GM21526 (cell line): ENCODE data around the gene RGS12.

ENCODE experiments used
- ATAC-seq: cut with Tn5 transposase; IDR thresholded peaks from one replicate; pipeline ENCODE4 v1.9.1; 2021; ENCODE audit warnings: moderate library complexity; ENCODE audit not compliant: unreplicated experiment, low FRiP score

RGS12 gene, protein sequence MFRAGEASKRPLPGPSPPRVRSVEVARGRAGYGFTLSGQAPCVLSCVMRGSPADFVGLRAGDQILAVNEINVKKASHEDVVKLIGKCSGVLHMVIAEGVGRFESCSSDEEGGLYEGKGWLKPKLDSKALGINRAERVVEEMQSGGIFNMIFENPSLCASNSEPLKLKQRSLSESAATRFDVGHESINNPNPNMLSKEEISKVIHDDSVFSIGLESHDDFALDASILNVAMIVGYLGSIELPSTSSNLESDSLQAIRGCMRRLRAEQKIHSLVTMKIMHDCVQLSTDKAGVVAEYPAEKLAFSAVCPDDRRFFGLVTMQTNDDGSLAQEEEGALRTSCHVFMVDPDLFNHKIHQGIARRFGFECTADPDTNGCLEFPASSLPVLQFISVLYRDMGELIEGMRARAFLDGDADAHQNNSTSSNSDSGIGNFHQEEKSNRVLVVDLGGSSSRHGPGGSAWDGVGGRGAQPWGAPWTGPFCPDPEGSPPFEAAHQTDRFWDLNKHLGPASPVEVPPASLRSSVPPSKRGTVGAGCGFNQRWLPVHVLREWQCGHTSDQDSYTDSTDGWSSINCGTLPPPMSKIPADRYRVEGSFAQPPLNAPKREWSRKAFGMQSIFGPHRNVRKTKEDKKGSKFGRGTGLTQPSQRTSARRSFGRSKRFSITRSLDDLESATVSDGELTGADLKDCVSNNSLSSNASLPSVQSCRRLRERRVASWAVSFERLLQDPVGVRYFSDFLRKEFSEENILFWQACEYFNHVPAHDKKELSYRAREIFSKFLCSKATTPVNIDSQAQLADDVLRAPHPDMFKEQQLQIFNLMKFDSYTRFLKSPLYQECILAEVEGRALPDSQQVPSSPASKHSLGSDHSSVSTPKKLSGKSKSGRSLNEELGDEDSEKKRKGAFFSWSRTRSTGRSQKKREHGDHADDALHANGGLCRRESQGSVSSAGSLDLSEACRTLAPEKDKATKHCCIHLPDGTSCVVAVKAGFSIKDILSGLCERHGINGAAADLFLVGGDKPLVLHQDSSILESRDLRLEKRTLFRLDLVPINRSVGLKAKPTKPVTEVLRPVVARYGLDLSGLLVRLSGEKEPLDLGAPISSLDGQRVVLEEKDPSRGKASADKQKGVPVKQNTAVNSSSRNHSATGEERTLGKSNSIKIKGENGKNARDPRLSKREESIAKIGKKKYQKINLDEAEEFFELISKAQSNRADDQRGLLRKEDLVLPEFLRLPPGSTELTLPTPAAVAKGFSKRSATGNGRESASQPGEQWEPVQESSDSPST (N-terminal part only)

DNA sequence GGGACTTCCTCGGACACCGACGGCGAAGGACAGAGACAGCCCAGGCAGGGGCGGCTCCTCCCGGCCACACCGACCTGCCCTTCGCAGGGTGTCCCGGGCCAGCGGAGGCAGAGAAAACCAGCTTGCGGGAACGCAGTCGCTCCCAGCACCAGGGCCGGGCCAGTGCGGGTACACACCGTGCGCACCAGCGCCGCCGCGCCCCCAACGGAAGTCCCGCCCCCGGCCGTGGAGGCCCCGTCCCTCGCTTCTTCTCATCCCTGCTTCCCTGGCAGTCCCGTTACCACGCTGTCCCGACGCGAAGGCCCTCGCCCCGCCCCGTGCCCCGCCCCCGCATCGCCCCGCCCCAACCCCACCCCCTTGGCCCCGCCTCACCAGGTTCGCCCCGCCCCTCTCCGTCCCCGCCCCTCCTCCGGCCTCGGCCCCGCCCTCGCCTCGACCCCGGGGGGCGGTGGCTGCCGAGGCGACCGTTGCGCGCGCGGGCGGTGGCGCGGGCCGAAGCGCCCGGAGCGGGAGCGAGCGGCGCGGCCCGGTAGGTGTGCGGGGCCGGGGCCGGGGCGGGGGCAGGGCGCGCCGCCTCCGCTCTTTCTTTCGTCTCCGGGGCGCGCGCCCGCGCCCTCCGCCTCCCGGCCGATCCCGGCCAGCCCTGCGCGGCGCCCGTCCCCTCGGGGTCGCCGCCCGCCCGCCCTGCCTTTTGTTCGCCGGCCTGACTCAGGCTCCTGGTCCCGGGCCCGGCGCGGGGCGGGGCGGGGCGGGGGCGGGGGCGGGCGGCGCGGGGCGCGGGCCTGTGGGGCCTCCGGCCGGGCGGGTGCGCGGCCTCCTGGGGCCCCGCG lies at the start of gene RGS12:
RGS12 (plus strand) TSS at position 451 of the 830 bp plus-strand sequence. CDS start 23,150 bp downstream, outside the sequence.
- peak; percentile 80 for ATAC-seq

DNA sequence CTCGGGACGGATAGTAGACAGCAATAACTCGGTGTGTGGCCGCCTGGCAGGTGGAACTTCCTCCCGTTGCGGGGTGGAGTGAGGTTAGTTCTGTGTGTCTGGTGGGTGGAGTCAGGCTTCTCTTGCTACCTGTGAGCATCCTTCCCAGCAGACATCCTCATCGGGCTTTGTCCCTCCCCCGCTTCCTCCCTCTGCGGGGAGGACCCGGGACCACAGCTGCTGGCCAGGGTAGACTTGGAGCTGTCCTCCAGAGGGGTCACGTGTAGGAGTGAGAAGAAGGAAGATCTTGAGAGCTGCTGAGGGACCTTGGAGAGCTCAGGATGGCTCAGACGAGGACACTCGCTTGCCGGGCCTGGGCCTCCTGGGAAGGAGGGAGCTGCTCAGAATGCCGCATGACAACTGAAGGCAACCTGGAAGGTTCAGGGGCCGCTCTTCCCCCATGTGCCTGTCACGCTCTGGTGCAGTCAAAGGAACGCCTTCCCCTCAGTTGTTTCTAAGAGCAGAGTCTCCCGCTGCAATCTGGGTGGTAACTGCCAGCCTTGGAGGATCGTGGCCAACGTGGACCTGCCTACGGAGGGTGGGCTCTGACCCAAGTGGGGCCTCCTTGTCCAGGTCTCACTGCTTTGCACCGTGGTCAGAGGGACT lies 49.6 kb upstream of the RGS12 start:
- ATAC-seq, result no peak

DNA sequence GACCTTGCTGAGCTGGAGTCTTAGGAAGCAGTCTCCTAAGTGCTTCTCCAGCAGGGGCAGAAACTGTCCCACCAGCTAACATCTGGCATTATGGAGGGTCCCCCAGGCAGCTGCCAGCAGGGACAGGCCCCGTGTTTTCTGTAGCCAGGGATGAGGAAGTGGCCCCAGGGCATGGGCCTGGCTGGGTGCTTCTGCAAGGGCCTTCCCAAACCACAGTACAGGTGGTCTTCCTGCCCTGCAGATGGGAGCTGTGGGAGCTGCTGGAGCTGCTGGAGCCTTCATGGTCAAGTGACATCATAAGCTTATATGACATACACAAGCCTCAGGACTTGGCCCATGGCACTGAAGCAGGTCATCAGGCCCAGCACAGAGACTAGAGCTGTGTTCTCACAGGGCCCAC lies 48.8 kb upstream of the RGS12 start:
- no peak for ATAC-seq

DNA sequence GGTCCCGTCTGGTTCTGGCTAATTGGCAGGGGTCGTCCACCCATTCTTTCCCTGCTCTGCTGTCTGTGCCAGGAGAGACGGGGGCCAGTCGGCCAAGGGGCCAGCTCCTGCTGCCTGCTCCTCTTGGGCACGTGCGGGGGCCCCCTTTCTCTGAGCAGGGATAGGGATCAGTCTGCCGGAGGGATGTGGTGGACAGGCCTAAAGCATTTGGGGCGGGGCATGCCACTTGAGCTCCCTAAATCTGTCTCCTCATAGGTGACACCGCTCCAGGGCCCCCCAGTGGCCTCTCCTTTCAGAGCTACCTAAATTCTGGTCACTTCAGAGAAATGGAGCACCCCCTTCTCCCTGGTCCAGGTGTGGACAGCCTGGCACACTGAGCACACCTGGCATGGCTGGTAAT lies 48.1 kb upstream of the RGS12 start:
- ATAC-seq, result no peak

DNA sequence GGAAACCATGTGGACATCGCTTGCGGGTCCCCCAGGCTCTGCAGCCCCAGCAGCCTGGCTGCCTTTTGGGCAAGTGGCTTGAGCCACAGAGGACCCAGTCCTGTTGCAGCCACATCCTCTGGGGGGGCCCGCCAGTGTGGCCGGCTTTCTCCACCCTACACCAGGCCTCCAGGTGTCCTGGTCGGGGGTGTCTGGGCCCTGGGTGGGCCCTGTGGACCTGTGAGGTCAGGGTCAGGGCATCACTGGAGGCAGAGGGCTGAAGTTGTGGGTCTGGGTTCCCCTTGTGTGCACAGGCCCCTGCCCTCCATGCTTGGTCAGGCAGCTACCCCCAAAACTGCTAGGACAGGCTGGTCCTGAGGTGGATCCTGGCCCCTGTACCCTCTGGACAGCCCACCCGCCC lies 47.1 kb upstream of the RGS12 start:
- no peak for ATAC-seq

DNA sequence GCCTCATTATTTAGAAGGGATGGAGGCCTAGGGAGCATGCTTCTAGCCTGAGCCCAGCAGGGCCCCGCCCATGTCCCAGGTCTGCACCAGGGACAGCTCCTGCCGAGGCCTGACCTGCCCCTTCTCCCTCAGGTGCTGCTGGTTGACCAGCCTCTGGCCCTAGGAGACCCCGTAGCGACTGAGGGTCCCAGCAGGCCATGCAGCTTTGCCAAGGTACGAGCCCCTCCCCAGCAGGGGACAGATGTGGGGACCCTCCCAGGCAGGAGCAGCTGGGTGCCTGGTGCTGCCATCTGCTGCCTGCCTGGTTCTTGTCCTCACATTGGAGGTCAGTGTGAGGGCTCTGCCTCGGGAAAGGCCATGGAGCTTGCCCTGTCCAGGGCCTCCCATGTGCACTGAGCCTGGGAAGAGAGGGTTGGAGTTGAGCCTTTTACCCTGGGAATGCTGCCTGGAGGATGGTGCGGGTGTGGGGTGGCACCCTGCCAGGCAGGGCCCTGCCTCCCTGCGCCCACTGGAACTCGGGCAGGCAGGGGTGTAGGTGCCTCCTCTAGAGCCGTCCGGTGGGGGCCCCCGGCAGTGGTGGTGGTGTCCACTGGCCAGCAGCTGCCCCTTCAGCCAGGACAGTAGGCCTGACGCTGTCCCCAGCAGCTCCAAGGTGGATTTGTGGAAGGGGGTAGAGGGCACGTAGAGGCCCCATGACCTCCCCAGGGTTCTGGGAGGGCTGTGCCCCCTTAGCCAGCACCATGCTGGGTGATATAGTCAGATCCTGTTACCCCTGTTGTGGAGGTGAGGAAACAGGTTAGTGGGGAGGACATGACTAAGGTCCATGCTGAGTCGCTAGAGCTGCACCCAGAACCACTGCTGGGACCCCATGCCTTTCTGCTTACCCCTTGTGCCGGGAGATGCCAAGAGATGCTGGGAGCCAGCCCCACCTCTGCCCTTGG lies 46.1 kb upstream of the RGS12 start:
- ATAC-seq, result no peak

DNA sequence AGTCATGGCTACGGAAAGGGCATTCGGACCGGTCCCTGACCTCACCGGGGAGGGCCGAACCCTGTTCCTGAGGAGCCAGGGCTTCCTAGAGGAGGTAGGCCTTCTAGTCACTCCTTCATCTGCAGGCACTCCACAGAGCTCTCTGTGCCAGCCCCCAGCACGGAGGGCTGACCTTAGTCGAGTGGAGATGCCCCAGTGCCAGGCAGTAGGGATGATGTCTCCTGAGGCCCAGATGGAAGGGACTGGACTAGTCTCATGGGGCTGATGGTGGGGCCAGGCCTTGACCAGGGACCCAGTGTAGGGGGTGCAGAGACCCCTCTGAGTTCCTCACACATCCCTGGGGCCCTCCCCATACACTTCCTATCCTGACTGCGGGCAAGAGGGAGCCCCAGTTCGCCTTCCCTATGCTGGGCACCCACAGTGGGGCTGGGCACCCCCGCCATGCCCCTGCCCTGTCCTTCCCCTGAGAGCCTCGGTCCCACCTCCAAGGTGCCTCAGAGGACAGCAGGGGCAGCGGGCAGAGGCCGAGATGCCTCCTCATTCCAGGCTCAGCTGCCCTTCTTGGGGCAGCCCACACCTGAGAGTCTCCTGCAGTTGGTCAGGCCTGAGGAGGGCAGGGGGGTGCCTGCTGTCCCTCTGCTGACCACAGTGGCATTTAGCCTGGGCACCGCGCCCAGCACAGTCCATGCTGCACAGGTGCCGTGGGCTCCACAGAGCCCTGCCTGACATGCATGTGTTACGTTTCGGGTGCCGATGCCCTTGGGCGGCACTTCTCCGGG lies 45.2 kb upstream of the RGS12 start:
- ATAC-seq, result no peak

DNA sequence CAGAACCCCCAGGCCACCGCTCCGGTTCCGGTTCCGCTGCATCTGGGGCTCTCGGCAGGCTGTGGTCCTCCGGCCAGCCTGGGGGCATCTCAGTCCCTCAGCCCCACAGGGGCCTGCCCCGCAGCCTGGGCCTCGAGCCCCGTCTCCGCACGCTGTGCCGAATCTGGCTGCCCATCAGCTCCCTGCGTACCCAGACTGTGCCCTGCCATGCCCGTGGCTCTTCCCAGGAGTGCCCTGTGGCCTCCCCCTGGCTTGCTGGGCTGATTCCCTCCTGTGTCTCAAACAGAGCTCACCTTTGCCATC lies 44.7 kb upstream of the RGS12 start:
- no peak for ATAC-seq

DNA sequence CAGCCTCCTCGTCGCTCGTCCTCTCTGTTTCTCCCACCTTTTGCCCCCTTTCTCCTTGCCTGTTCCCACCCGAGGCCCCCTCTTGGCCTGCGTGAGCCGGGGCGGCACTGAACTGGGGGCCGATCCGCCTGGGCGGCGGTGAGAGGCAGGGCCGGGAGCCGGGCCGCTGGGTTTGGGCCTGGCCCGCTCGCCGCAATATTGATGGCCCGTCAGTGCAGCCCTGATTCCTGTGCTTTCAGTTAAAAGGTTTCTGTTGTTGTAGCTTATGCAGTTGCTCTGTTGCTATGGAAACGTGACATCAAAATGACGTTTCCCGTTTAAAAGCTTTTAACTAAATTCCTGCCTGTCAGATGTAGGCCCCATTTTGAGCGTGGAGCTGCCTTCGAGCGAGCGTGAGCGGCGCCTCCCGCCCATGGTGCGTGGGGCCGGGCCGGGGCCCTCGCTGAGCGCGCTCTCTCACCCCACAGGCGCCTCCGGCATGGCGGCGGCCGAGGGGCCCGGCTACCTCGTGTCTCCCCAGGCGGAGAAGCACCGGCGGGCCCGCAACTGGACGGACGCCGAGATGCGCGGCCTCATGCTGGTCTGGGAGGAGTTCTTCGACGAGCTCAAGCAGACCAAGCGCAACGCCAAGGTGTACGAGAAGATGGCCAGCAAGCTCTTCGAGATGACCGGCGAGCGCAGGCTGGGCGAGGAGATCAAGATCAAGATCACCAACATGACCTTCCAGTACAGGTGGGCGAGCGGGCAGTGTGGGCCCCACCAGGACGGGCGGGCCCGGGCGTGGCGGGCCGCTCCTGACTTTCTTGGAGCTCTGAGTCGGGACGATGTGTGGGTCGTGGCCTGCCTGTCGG lies 43.8 kb upstream of the RGS12 start, which contains the start of gene MSANTD1:
MSANTD1 (plus strand) TSS at position 349 of the 851 bp plus-strand sequence; CDS start at position 413, 64 bp downstream.
- no peak for ATAC-seq

DNA sequence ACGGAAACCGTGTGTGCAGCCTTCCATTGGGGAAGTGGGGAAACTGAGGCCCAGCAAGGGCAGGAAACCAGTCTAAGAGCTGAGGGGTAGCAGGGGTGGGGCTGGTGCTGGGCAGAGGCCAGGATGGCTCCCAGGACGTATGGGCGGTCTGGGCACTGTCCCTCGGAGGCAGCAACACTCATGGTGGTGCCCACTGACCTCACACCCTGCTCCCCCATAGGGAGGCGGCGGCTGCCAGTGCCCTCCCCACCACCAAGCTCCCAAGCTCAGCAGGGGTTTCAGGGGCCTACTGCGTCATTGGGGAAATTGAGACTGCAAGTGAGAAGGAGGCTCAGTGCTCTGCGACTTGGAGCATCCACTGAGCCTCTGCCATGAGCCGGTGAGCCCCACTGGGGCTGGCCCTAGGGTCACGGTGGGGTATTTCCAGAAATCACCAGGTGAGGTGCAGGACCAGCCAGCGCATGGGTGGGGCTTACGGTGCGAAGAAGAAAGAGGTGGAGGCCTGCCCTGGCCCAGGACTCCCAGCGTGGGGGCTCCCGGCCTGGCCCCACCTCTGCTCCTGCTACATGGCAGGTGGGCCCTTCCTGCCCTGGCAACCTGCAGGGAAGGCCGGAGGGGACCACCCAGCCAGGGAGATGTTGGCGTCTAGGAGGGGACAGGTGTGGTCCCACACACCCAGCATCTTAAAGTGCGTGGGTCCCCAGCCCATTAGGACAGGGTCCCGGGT lies 42.9 kb upstream of the RGS12 start:
- ATAC-seq, result no peak

DNA sequence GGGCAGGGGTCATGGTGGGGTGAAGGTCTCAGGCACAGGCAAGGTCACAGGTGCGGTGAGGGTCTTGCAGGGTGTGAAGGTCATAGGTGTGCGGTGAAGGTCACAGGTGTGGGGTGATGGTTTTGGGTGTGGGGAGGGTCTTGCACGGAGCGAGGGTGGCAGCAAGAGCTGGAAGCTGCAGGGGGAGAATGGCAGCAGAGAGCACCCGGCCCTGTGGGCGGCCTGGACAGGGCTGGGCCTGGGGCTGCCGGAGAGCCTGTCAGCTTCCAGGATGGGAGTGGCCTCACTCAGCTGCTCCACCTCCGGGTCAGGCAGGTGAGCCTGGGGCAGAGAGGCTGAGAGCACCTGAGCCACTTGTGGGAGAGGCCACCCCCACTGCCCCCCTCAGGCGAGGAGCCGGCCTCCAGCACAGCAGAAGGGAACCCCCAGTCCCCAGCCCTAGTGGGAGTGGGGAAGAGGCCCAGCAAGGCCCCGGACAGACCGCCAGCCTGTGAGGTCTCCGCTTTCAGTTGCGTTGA lies 42.3 kb upstream of the RGS12 start:
- ATAC-seq, result no peak

DNA sequence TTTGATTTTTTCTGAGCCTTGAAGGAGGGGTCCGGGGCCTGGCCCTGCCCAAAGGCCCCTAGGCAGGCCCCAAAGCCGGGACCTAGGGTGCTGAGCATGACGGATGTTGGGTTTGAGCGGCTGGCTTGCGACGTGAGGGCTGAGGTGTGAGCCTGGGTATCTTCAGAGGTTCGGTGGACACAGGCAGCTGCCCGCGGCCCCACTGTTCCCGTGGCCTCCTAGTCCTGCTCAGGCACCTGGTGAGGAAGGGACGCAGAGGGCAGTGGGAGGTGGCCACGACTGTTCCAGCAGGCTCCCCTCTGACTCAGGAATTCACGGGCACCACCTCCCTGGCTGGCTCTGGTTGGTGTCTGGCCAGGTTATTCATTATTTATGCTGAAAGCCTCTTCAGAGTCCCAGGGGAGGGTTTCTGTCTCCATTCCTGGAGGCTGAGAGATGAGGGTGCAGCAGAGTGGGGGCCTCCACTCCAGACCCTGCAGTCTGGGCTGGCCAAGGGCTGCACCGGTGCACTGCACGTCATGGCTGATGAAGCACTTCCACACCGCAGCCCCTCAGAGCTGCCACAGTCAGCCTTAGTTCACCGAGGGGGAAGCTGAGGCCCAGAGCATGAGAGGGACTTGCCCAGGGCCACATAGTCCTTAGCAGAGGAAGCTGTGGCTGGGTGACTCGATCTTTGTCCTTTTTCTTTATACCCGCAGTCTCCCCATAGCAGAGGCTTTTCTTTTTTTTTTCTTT lies 41.7 kb upstream of the RGS12 start:
- no peak for ATAC-seq

DNA sequence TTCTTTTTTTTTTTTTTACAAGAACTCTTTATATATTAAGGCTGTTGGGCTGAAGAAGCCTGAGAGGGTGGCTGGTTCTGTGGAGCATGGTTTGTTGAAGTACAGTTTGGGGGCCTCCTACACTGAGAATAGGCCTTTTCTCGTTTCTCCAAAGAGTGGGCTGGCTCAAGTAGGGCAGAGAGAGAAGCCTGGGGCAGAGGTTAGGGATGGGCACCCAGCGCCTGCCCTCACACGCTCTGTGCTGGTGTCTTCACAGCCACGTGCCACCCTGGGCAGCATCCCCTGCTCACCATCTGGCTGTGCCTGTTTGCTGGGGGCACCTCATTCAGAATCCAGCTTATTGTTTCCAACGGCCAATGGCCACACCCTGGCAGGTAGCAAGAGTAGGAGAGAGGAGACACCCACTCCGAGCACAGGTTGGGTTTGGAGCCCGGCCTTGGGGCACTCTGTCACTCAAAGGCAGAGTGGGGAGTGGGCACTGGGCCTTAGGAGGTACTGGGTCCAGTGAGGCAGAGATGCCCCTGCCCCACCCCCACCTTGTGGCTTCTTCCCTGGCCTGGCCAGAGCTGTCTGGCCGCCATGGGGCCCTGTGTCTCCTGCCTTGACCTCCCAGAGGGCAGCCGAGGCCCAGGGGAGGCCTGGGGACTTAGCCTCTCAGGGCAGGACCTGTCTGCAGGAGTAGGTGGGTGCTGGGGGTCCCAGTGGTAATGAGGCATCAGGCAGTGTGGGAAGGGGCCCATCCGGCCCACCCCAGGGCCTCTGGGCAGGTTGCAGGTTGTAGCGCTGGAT lies 40.9 kb upstream of the RGS12 start:
- ATAC-seq, result no peak

DNA sequence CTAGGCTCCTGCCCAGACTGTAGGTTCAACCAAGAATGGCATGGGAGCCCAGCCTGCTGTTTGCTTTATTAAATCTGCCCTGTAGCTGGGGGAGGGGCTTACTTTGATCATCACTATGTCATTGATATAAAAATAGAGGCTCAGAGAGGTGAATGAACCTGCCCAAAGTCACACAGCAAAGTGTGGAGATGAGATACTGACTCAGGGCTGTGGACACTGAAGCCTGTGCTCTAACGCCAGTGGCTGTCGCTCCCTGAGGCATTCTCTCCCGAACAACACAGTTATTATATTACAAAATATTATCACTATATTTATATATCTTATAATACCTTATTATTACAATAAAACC lies 40.4 kb upstream of the RGS12 start:
- no peak for ATAC-seq
